Liver (tissue), 2 donors: ENCODE results near the gene WASL.

Experiments used
- CTCF ChIP-seq: fragments of 150-350 bp; IDR thresholded peaks from 2 replicates; pipeline ENCODE4 v1.5.1; 2017; ENCODE audit warnings: improper control_type of control experiment, low read depth, low read length; ENCODE audit not compliant: missing input control
- YY1 ChIP-seq: IDR thresholded peaks from 2 replicates; pipeline ENCODE4 v1.6.1; 2016; ENCODE audit warnings: antibody characterized with exemption, mild to moderate bottlenecking
- donor health status: healthy.

GRCh38 chr7:123768493-123768892 lies 19.7 kb upstream of the WASL start:
- no peak for TF ChIP-seq CTCF
- TF ChIP-seq YY1 = peak; percentile 50
